GM12878 (cell line): Measurements from ENCODE around the gene FBXW7. TPM values are rescaled to one million over a fixed set of nuclear protein-coding genes. Genes with fewer than 3 reads are reported as not detected.

ENCODE experiments used
- ATF2 ChIP-seq: IDR thresholded peaks from 2 replicates; pipeline ENCODE4 v1.6.1; 2012; ENCODE audit warnings: low read length, inconsistent platforms
- BACH1 ChIP-seq: fragments of 450-650 bp; IDR thresholded peaks from 2 replicates; pipeline ENCODE4 v1.6.1; 2017; ENCODE audit warnings: mild to moderate bottlenecking, borderline replicate concordance
- CBFB ChIP-seq: IDR thresholded peaks from 2 replicates; pipeline ENCODE4 v1.6.1; 2016; ENCODE audit warnings: antibody characterized with exemption, low read depth
- CREB1 ChIP-seq: IDR thresholded peaks from 2 replicates; pipeline ENCODE4 v1.6.1; 2012; ENCODE audit warnings: low read depth, mild to moderate bottlenecking, inconsistent platforms
- ETV6 ChIP-seq, 2 experiments: fragments of 450-650 bp in 1 of 2; IDR thresholded peaks in 1 of 2; conservative IDR thresholded peaks in 1 of 2; 2 replicates each; pipeline ENCODE4 v1.6.1; 2014; ENCODE audit warnings: antibody characterized with exemption in 1 of 2, borderline replicate concordance in 1 of 2, low read depth in 1 of 2, mild to moderate bottlenecking in 1 of 2, moderate library complexity in 1 of 2
- HDAC2 ChIP-seq: fragments of 200-600 bp; sonication (generic); IDR thresholded peaks from 2 replicates; pipeline ENCODE4 v1.6.1; 2017
- MTA2 ChIP-seq: fragments of 450-650 bp; IDR thresholded peaks from 2 replicates; pipeline ENCODE4 v1.6.1; 2016; ENCODE audit warnings: low read depth, mild to moderate bottlenecking, moderate library complexity
- MTA3 ChIP-seq: IDR thresholded peaks from 2 replicates; pipeline ENCODE4 v1.6.1; 2012; ENCODE audit warnings: low read length, inconsistent platforms, borderline replicate concordance
- NBN ChIP-seq: fragments of 450-650 bp; IDR thresholded peaks from 2 replicates; pipeline ENCODE4 v1.6.1; 2016
- NFIC ChIP-seq: IDR thresholded peaks from 2 replicates; pipeline ENCODE4 v1.6.1; 2012; ENCODE audit warnings: low read depth, mild to moderate bottlenecking, inconsistent platforms, low read length, moderate library complexity
- SREBF1 ChIP-seq: IDR thresholded peaks from 2 replicates; pipeline ENCODE4 v1.6.1; 2012; ENCODE audit warnings: mild to moderate bottlenecking, low read length
- ZBTB33 ChIP-seq: fragments of 450-650 bp; IDR thresholded peaks from 2 replicates; pipeline ENCODE4 v1.6.1; 2017; ENCODE audit warnings: mild to moderate bottlenecking
- polyA plus RNA-seq, 11 experiments: library from polyadenylated mRNA; depleted of rRNA in 4 of 11; unstranded in 6 of 11; stranded (reverse) in 5 of 11; fragments of >200 nt; fragmentation: Nextera tagmentation in 4 of 11; fragmentation: Illumina TruSeq in 1 of 11; extraction: Ambion mirVana in 4 of 11; extraction: Trizol in 1 of 11; gene quantifications; 1 replicate in 1 of 11; 2 replicates in 10 of 11; pipeline versions ENCODE4 v1.2.1 to v1.2.3, GENCODE V29; 2011 to 2016; ENCODE audit warnings: inconsistent platforms in 2 of 11, missing spikeins in 2 of 11, low read depth in 1 of 11
- total RNA-seq, 4 experiments: library from RNA; depleted of rRNA in 3 of 4; stranded (reverse); fragments of >200 nt in 3 of 4; fragmentation: Illumina TruSeq in 1 of 4; extraction: Trizol in 1 of 4; gene quantifications; 2 replicates each; pipeline versions ENCODE4 v1.2.1 to v1.2.3, GENCODE V29; 2013 to 2021
- TF ChIP-seq, protein P1 (sequence below): IDR thresholded peaks from 2 replicates; pipeline ENCODE4 v1.6.1; 2012; ENCODE audit warnings: low read depth, low read length, improper control_type of control experiment

The FBXW7 gene
- total and polyA plus RNA-seq, 10 of the 15 experiments (the other 5 are each of a cell fraction or from before 2014, with no cell fraction given) = 35.8 to 118 (median 47.2) TPM

GRCh38 chr4:152485726-152486276 lies 50.1 kb downstream of the FBXW7 start (continued):
- TF ChIP-seq ETV6 (conservative IDR thresholded peaks at IDR 0.05 in 1 of 2, IDR thresholded peaks at IDR 0.05 in 1 of 2; ENCODE audit: borderline replicate concordance in 1 of 2, low read depth in 1 of 2) = peak in 1 of 2 experiments; percentile 64; a peak in 1 of 4 replicates
- TF ChIP-seq NFIC = peak; percentile 88
- peak; percentile 83 for TF ChIP-seq CBFB
- TF ChIP-seq NBN = peak; percentile 62
- TF ChIP-seq MTA2 = peak; percentile 91
- no peak for TF ChIP-seq HDAC2
- no peak for TF ChIP-seq SREBF1
- peak; percentile 89; the same call in 1 of the 2 replicates for TF ChIP-seq ATF2
- TF ChIP-seq, protein P1, sequence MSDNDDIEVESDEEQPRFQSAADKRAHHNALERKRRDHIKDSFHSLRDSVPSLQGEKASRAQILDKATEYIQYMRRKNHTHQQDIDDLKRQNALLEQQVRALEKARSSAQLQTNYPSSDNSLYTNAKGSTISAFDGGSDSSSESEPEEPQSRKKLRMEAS = no peak
- TF ChIP-seq BACH1 = peak; percentile 35; the same call in 1 of the 2 replicates
- peak; percentile 92; the same call in 1 of the 2 replicates for TF ChIP-seq MTA3
- no peak for TF ChIP-seq ZBTB33
- peak; percentile 94 for TF ChIP-seq CREB1
